Tibial nerve (tissue), 3 donors: Measurements from ENCODE around the gene SKIC8.

Experiments used
- EP300 ChIP-seq, 2 donors: sonication (generic); formaldehyde crosslinking; IDR thresholded peaks; one replicate each; pipeline ENCODE4 v1.6.1; 2017; ENCODE audit warnings: antibody characterized with exemption in 2 of 2, mild to moderate bottlenecking in 1 of 2
- POLR2A ChIP-seq, 2 donors: fragments of 450-650 bp; IDR thresholded peaks; one replicate each; pipeline ENCODE4 v1.6.1; 2017; ENCODE audit warnings: antibody characterized with exemption in 2 of 2, mild to moderate bottlenecking in 2 of 2, moderate library complexity in 2 of 2

DNA sequence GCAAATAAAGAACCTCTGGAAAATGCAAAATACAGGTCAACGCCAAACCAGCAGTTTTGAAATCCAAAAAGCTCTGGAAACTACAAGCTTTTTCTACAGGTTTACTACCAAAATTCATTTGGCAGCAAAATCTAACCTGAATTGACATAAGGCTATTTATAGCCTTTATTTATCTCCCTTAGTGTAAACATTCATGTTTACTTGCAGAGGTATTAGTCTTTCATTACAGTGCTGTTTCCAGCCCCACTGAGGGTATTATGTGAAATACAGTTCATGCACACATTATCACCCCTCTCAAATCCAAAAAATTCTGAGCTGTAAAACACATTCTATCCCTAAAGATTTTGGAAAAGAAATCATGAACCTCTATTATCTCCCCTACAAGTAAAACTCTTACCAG, 7.2 kb downstream of the SKIC8 start:
- TF ChIP-seq EP300 (IDR thresholded peaks at IDR 0.05) (no peak), POLR2A (IDR thresholded peaks at IDR 0.05) (no peak)
